Fibroblast of lung (primary cell): ENCODE results near the gene EIF2AK2. TPM values are rescaled to one million over a fixed set of nuclear protein-coding genes. Genes with fewer than 3 reads are reported as not detected.

ENCODE experiments used
- DNase-seq, 2 donors: peaks; one replicate each; pipeline versions ENCODE4 v3.0.0 to v3.0.0-alpha.2; 2010; ENCODE audit warnings: low read depth in 2 of 2
- H2AFZ ChIP-seq: 2 replicates; pipeline ENCODE4 v1.5.1; 2012; ENCODE audit warnings: low read length, control low read depth, inconsistent platforms
- H3K27ac ChIP-seq: 2 replicates; pipeline ENCODE4 v1.5.1; 2011; ENCODE audit warnings: low read length, control low read depth; ENCODE audit not compliant: insufficient read depth
- H3K27me3 ChIP-seq: 2 replicates; pipeline ENCODE4 v1.5.1; 2011; ENCODE audit warnings: mild to moderate bottlenecking, low read length; ENCODE audit not compliant: control insufficient read depth, insufficient read depth
- H3K36me3 ChIP-seq: 2 replicates; pipeline ENCODE4 v1.5.1; 2011; ENCODE audit warnings: low read length; ENCODE audit not compliant: control insufficient read depth, insufficient read depth
- H3K4me1 ChIP-seq: 2 replicates; pipeline ENCODE4 v1.5.1; 2011; ENCODE audit warnings: low read length; ENCODE audit not compliant: control insufficient read depth, insufficient read depth; ENCODE audit errors: extremely low read depth
- H3K4me2 ChIP-seq: 2 replicates; pipeline ENCODE4 v1.5.1; 2011; ENCODE audit warnings: low read length, control low read depth; ENCODE audit not compliant: insufficient read depth; ENCODE audit errors: extremely low read depth
- H3K4me3 ChIP-seq, 4 experiments: fragments of 200-600 bp in 1 of 4; sonication (generic) in 1 of 4; replicated peaks in 1 of 4; 2 replicates each; pipeline ENCODE4 v1.5.1; 2011 to 2016; ENCODE audit warnings: low read length in 4 of 4, low read depth in 3 of 4, mild to moderate bottlenecking in 3 of 4, control low read depth in 2 of 4, inconsistent platforms in 1 of 4, mixed read lengths in 1 of 4; ENCODE audit not compliant: insufficient read depth in 1 of 4; ENCODE audit errors: control extremely low read depth in 1 of 4
- H3K79me2 ChIP-seq: 2 replicates; pipeline ENCODE4 v1.5.1; 2012; ENCODE audit warnings: mild to moderate bottlenecking, low read length, inconsistent platforms; ENCODE audit not compliant: control insufficient read depth, insufficient read depth
- H3K9ac ChIP-seq: 2 replicates; pipeline ENCODE4 v1.5.1; 2011; ENCODE audit warnings: mild to moderate bottlenecking, low read length, control low read depth; ENCODE audit not compliant: insufficient read depth
- H3K9me3 ChIP-seq: 2 replicates; pipeline ENCODE4 v1.5.1; 2012; ENCODE audit warnings: low read depth, low read length; ENCODE audit not compliant: control insufficient read depth, insufficient read depth
- H4K20me1 ChIP-seq: 2 replicates; pipeline ENCODE4 v1.5.1; 2011; ENCODE audit warnings: low read length; ENCODE audit not compliant: control insufficient read depth, insufficient read depth; ENCODE audit errors: extremely low read depth
- EZH2 ChIP-seq: IDR thresholded peaks from 2 replicates; pipeline ENCODE4 v1.5.1; 2012; ENCODE audit warnings: low read length, control low read depth, mild to moderate bottlenecking; ENCODE audit errors: missing control alignments
- polyA plus RNA-seq, 2 donors: library from polyadenylated mRNA; depleted of rRNA in 1 of 2; stranded (reverse) in 1 of 2; unstranded in 1 of 2; fragments of >200 nt; gene quantifications; 2 replicates each; pipeline ENCODE4 v1.2.1, GENCODE V29; 2011 to 2012; ENCODE audit warnings: missing spikeins in 1 of 2
- total RNA-seq: library from RNA; depleted of rRNA; stranded (reverse); fragments of >200 nt; gene quantifications from 2 replicates; pipeline ENCODE4 v1.2.1, GENCODE V29; 2014
- TF ChIP-seq, protein P1 (sequence below), 2 donors: IDR thresholded peaks in 1 of 2; conservative IDR thresholded peaks in 1 of 2; 1 replicate in 1 of 2; 2 replicates in 1 of 2; pipeline ENCODE4 v1.5.1; 2011 to 2012; ENCODE audit warnings: low read length in 2 of 2, control low read depth in 1 of 2, inconsistent platforms in 1 of 2, low read depth in 1 of 2, mild to moderate bottlenecking in 1 of 2

EIF2AK2 gene
- total and polyA plus RNA-seq, 2 donors (not counting 1 experiment from before 2014, with no cell fraction given) = 32.0 to 39.9 TPM

DNA sequence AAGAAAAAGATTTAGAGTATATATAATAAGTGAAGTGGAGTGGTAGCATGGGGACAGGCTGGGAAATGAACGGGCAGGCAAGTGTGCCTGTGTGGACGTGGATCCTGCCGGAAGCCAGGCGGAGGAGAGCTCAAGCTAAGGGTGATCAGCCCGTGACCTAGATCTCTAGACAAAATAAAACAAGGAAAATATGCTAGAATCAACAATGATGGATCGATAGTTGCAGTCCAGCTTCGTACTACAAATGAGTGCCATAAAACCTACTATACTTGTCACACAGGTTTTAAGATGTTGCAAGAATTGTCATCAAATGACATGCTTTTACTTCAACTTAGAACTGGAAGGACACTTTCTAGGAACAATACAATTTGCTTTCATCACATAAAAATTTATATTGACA, 8.5 kb downstream of the EIF2AK2 start:
- H3K4me2 ChIP-seq = no peak overlapping the region
- no peak for DNase-seq
- no peak overlapping the region for H3K9ac ChIP-seq
- H3K36me3 ChIP-seq = peaks cover 5% of the 10 kb centered on the region
- no peaks in the 10 kb centered on the region for H3K9me3 ChIP-seq
- H3K4me3 ChIP-seq = no peak overlapping the region
- no peaks in the 10 kb centered on the region for H4K20me1 ChIP-seq
- no peak overlapping the region for H3K27ac ChIP-seq
- no peaks in the 10 kb centered on the region for H3K27me3 ChIP-seq
- peaks cover 17% of the 10 kb centered on the region for H3K79me2 ChIP-seq
- no peak for TF ChIP-seq EZH2
- TF ChIP-seq, protein P1, sequence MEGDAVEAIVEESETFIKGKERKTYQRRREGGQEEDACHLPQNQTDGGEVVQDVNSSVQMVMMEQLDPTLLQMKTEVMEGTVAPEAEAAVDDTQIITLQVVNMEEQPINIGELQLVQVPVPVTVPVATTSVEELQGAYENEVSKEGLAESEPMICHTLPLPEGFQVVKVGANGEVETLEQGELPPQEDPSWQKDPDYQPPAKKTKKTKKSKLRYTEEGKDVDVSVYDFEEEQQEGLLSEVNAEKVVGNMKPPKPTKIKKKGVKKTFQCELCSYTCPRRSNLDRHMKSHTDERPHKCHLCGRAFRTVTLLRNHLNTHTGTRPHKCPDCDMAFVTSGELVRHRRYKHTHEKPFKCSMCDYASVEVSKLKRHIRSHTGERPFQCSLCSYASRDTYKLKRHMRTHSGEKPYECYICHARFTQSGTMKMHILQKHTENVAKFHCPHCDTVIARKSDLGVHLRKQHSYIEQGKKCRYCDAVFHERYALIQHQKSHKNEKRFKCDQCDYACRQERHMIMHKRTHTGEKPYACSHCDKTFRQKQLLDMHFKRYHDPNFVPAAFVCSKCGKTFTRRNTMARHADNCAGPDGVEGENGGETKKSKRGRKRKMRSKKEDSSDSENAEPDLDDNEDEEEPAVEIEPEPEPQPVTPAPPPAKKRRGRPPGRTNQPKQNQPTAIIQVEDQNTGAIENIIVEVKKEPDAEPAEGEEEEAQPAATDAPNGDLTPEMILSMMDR (conservative IDR thresholded peaks at IDR 0.05 in 1 of 2, IDR thresholded peaks at IDR 0.05 in 1 of 2; ENCODE audit: low read depth in 1 of 2, low read length in 2 of 2) = no peak
- H3K4me1 ChIP-seq = no peaks in the 10 kb centered on the region
- H2AFZ ChIP-seq = no peak overlapping the region

DNA sequence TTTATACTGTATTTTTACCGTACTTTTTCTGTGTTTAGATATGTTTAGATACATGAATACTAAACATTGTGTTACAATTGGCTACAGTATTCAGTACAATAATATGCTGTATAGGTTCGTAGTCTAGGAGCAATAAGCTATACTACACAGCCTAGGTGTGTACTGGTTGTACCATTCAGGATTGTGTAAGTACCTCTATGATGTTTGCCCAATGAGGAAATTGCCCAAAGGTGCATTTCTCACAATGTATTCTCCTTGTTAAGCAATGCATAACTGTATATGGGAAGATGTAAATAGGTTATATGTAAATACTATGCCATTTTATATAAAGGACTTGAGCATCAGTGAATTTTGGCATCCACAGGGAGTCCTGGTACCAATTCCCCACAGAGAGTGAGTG, 10.7 kb downstream of the EIF2AK2 start:
- no peak overlapping the region for H3K4me2 ChIP-seq
- H3K36me3 ChIP-seq = peaks cover 5% of the 10 kb centered on the region
- no peak overlapping the region for H3K27ac ChIP-seq
- TF ChIP-seq EZH2 = no peak
- TF ChIP-seq, protein P1 (conservative IDR thresholded peaks at IDR 0.05 in 1 of 2, IDR thresholded peaks at IDR 0.05 in 1 of 2; ENCODE audit: low read depth in 1 of 2, low read length in 2 of 2) = no peak
- H3K79me2 ChIP-seq = peaks cover 3% of the 10 kb centered on the region
- no peaks in the 10 kb centered on the region for H3K27me3 ChIP-seq
- no peaks in the 10 kb centered on the region for H3K9me3 ChIP-seq
- DNase-seq = no peak
- no peaks in the 10 kb centered on the region for H4K20me1 ChIP-seq
- no peak overlapping the region for H3K9ac ChIP-seq
- H3K4me3 ChIP-seq = no peak overlapping the region
- H2AFZ ChIP-seq = no peak overlapping the region
- no peaks in the 10 kb centered on the region for H3K4me1 ChIP-seq

DNA sequence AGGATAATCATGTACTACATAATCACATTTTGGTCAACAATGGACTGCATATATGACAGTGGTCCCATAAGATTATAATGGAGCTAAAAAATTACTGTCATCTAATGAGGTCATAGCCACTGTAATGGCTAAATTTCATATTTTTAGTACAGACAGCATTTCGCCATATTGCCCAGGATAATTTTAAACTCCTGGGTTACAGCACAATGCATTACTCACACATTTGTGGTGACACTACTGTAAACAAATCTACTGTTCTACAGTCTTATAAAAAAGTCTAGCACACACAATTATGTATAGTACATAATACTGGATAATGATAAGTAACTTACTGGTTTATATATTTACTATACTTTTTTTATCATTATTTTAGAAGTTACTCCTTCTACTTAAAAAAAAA, 12.8 kb downstream of the EIF2AK2 start:
- Histone ChIP-seq H3K4me3 (no peak overlapping the region), H3K36me3 (peaks cover 5% of the 10 kb centered on the region), H3K27me3 (no peaks in the 10 kb centered on the region), H3K27ac (no peak overlapping the region), H3K79me2 (no peaks in the 10 kb centered on the region), H3K9me3 (no peaks in the 10 kb centered on the region), H4K20me1 (no peaks in the 10 kb centered on the region), H3K4me2 (no peak overlapping the region), H3K9ac (no peak overlapping the region), H3K4me1 (no peaks in the 10 kb centered on the region), H2AFZ (no peak overlapping the region)
- peak; percentile 25 to 50 for DNase-seq
- TF ChIP-seq EZH2 = no peak
- TF ChIP-seq, protein P1 (conservative IDR thresholded peaks at IDR 0.05 in 1 of 2, IDR thresholded peaks at IDR 0.05 in 1 of 2; ENCODE audit: low read depth in 1 of 2, low read length in 2 of 2) = no peak
